ENCODE results near the gene ARHGAP24.

The ARHGAP24 gene

DNA sequence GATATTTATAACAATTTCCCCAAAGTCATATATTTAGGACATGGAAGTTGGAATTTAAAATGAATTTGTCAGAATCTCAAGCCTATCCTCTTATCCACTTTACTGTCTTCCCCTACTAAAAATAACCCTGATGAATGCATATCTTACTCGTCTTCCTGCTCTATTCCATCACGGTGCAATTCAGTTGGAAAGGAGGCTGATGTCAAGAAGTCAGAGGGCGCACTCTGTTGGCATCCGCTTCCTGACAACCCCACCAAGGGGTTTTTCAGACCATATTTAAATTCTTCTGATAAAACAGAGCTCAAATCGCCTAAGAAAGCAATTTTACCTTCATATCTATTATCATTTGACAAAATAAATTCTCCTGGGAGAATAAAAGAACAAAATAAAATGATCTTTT is 233.5 kb downstream of the ARHGAP24 start:
- DNase-seq = no peak

DNA sequence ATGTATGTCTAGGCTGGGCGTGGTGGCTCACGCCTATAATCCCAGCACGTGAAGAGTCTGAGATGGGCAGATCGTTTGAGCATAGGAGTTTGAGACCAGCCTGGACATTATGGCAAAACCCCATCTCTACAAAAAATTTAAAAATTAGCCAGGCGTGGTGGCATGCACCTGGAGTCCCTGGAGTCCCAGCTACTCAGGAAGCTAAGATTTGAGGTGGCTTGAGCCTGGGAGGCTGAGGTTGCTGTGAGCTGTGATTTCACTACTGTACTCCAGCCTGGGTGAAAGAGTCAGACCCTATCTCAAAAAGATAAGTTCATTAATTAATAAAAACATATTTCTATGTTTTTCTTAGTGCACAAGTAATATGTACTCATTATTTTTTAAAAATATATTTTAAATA is 238.1 kb downstream of the ARHGAP24 start:
- no peak for DNase-seq

- DNase-seq = no peak
Measured at GRCh38 chr4:85715991-85716737, 241.2 kb downstream of the ARHGAP24 start.

- no peak for DNase-seq
Measured at GRCh38 chr4:85717351-85717750, 242.4 kb downstream of the ARHGAP24 start.

DNA sequence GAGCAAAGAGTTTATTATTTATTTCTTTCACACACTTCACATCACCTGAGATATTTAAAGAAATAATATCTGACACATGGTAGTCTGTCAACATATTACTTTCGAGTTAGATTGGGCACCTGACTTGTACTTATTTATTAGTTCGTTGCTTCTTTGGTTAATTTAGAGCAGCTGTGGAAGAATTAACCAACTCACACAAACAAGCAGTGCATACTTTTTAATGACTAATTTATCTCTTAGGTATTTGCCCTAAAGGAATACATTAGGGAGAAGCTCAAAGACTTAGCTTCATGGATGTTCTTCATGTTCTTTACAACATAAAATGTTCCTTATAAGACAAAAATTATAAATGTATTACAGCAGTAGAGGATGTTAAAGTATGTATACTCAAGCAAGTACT is 242.9 kb downstream of the ARHGAP24 start:
- DNase-seq = no peak

DNA sequence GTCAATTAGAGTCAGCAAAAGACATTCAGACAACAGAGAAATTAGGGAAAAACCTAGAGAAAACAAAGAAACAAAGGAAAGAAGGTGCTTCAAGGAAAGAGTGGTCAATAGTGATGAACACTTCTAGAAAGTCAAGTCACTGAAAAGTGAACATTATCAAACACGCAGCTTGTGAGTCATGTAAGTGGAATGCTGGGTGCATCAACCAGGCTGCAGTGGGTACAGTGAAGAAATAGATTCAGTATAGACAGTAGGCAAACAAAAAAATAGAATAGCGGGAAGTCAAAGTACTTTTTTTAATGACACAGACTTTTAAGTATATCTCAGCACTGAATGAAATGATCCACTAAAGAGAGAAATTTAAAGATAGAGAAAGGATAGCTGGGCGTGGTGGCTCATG is 245.8 kb downstream of the ARHGAP24 start:
- DNase-seq = no peak

DNA sequence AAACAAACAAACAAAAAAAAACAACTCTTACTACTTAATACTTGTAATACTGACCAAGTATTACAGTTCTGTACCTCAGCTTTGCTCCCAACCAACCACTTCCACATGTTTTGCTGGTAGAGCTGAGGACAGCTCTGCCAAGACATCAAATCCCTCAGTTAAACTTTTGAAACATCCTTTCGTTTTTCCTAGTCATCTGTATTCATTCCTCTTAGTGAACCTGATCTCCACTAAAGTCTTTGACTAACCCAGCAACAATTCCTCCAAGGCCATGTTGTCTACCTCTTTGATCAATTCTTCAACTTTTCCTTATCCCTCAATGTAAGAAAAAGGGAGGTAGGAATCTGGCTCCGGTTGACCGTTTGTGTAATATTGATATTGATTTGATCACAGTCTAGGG is 247.5 kb downstream of the ARHGAP24 start:
- no peak for DNase-seq

GRCh38 chr4:85722807-85723206 is 247.9 kb downstream of the ARHGAP24 start:
- DNase-seq = no peak

DNA sequence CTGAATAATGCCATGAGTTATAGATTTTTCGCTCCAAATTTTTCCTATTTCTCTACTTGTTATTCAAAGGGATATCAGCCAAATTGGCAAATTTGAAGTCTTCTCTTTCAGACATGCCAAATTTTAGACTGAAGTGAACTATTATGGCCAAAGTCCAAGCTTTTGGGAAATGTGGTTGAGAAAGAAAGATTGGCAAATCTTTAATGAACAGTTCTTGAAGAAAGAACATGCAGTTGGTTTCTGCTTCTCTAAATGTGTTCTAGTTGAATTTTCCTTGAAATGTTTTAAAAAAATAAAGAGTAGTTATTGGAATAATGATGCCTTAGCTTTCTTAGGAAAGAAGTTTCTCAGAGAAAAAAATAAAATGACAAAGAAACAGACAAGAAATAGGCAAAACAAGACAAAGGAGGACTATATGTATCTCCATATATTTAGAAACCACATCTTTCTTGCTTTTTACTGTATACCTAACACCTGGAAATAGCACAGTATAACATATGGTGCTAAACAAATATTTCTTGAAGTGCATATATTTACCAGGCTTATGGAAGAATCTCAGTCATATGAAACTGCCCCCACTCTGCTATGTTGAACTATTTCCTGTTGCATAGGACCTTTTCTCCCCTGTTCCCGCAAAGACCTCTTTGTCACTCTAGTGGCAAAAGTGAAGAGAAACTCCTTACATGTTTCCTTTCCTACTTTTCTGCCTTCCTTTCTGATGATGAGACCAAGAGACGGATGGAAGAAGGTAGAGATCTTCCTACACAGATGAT is 250.0 kb downstream of the ARHGAP24 start:
- no peak for DNase-seq

- DNase-seq = no peak
Measured at GRCh38 chr4:85725721-85726170, 250.8 kb downstream of the ARHGAP24 start.

DNA sequence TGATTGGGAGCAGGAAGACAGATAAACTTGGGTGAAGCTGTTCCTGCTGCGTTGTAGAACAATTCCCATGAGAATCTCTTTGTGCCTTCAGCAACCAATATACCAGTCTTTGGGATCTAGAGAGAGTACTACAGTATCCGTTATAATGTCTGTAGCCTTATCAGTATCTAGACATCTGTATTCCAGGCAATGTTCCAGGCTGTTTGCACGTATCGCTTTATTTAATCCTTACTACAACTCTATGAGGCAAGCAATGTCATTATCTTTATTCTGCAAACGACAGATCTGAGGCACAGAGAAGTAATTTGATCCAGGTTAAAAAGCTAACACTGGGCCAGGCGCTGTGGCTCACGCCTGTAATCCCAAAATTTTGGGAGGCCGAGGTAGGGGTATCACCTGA is 251.6 kb downstream of the ARHGAP24 start:
- DNase-seq = no peak

DNA sequence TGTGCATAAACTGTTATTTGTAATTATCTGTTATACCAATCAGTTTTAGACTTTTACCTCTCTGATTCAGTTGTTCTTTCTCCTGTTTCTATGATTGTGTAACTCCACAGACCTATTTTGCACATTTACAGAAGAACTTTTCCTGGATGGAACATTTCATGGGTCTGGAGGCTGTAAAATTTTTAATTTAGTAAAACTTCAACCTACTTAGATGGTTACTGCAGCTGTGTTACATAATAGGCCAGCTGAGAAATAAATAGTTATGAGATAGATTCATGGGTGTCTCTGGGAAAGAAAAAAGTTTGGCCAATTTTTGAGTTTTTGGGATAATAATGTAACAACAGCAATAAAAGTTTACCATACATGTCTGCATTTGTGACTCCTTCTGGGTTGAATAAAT is 253.5 kb downstream of the ARHGAP24 start:
- no peak for DNase-seq

DNA sequence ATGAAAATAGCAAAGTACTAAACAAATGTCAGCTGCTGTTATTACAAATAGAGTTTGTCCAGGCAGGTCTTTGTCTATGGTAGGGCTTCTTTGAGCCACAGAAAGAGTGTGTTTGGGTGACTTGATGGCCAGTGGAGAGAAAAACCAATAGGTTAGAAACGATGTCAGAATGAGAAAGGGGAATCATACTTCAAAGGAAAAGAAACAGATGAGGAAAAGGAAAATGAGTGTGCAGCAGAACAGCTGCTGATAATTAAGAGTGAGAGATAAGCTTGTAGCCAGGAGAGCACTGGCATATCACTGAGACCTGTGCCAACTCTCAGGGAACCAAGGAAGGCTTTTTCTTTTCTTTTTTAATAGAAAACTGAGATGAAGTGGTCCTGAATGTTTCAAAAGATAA is 257.2 kb downstream of the ARHGAP24 start:
- DNase-seq = no peak

GRCh38 chr4:85733798-85734197 is 258.8 kb downstream of the ARHGAP24 start:
- DNase-seq = no peak

DNA sequence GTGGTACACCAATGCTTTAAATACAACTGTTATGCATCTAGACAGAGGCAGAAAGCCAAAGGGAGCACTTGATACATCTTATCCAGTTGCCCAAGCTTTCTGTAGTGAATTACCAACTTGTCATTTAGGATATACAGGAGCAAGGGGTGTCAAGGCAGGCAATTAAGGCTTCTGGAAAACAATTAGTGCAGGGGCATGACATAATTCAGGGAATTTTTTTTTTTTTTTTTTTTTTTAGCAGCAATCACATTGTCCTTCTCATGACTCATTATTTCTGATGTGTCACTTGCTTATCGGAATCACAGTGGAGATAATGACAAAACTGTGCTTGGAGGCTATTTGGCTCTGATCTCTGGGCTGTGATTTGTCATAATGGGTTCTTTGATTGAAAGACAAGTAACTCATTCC is 259.5 kb downstream of the ARHGAP24 start:
- no peak for DNase-seq

GRCh38 chr4:85736571-85736970 is 261.6 kb downstream of the ARHGAP24 start:
- no peak for DNase-seq

DNA sequence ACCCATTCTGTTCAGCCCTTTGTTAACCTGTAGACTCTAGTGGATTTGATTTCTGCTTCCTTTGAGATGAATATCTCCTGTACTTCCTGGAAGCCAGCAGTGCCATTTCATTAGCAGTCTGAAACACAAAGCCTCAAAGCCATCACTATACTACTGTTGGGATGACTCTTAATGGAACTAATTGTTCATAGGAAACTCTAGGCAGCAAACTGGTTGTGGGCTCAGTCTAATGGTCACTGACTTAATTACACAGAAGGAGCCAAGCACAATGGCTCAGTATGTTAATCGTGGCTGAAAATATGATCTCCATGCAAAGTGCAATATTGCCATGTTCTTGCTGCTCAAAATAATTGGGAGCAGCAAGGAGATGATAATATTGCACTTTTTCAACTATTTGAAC is 262.3 kb downstream of the ARHGAP24 start:
- no peak for DNase-seq

GRCh38 chr4:85738721-85739120 is 263.8 kb downstream of the ARHGAP24 start:
- DNase-seq = no peak

DNA sequence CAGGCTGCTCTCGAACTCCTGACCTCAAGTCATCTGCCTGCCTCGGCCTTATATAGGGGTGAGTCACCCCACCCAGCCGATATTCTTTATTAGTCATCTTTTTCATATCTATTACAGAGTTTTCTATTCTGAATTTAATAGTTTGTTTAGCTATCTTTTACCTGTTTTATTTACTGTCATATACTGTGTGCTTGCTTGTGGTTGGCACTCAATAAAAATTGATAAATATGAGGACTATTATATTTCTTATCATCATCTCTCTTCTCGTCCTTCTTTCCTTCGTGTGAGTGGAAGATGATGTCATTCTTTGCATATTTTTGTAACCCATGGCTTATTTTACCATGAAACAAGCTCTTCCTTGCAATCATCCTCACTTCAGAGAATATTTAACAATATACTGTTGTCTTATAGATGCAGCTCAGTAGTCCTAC is 265.5 kb downstream of the ARHGAP24 start:
- no peak for DNase-seq

GRCh38 chr4:85741381-85741780 is 266.4 kb downstream of the ARHGAP24 start:
- no peak for DNase-seq

GRCh38 chr4:85741921-85742591 is 267.1 kb downstream of the ARHGAP24 start:
- no peak for DNase-seq

DNA sequence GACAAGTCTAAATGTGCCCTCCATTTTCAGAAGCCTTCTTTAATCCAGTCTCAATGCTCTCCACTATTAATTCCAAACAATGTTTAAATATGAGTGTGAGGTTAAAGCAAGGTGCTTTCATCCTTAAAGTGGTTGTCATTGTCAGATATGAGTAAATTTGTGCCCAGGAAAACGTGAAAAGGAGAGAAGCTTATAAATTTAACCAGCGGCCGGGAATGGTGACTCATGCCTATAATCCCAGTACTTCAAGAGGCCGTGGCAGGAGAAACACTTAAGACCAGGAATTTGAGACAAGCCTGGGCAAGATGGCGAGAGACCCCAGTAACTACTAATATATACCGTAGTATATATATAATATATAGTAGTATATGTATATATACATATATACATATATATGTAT is 270.0 kb downstream of the ARHGAP24 start:
- no peak for DNase-seq

DNA sequence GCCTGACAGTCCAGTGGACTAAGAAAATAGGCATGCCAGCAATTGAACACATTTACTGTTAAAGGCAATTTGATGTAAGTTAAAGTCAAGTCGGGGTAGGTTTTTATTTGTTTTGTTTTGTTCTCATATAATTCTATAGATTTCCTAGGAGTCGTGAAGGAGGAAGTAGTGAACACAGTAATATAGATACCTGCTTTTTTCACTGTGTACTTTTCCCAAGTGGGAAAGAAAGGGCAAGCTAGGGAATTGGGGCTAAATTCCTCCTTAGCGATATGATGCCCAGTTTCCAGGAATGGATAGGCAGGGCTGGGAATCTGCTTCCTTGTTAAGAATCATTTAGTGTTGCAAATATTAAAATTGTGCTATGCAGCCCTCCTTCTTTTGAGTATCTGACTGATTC is 271.0 kb downstream of the ARHGAP24 start:
- DNase-seq = no peak
